Lung microvascular endothelial cell (primary cell): ENCODE data around the gene EXOC3L4. TPM values are rescaled to one million over a fixed set of nuclear protein-coding genes. Genes with fewer than 3 reads are reported as not detected.
"Not testable (repeated sequence)": the region's sequence is repeated elsewhere in the genome, so short reads cannot be mapped to it uniquely, and the experiment has no call there.

Source experiments
- DNase-seq, 2 donors: peaks; one replicate each; pipeline versions ENCODE4 v3.0.0 to v3.0.0-alpha.2; 2010; ENCODE audit warnings: low read depth in 2 of 2
- total RNA-seq: library from RNA; depleted of rRNA; stranded (reverse); fragments of >200 nt; gene quantifications from 2 replicates; pipeline ENCODE4 v1.2.1, GENCODE V29; 2014

The EXOC3L4 gene
- total RNA-seq, result not detected in 2 replicates

DNA sequence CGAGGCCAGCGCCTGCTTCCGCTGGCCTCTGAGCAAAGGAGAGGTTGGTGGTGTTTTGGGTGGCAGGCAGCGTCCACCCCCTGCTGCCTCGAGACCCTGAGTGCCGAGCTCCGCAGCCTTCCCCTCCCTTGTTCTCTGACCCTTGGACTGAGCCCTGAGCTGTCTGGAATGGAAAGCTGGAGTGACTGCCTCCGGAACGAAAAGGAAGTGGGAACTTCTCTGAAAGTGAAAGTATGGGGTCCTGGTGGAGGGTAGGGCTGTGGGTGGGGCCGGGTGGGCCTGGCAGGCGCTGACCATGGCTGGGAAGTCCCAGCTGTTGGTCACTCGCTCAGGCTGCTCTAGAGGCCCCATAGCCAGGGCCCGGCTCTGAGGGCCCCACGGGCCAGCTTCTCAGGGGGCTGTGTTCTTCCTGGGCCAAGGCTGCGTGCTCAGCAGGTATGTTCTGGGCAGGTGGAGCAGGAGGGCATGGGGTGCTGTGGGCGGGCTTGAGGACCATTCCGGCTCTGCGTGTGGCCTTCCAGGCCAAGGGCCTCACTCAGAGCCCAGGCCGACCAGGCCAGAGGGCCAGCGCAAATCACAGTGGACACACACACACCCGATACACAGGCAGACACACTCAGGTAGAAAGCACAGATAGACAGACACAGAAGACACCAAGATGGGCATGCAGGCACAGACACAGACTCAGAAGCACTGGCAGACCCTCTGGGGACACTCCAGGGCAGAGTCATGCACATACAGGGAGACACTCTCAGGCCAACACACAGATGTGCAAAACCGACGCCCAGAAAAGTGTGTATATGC, at the start of gene EXOC3L4:
EXOC3L4 (plus strand) TSS at position 320 of the 804 bp plus-strand sequence. CDS start 5,495 bp downstream, outside the sequence.
- no peak for DNase-seq

DNA sequence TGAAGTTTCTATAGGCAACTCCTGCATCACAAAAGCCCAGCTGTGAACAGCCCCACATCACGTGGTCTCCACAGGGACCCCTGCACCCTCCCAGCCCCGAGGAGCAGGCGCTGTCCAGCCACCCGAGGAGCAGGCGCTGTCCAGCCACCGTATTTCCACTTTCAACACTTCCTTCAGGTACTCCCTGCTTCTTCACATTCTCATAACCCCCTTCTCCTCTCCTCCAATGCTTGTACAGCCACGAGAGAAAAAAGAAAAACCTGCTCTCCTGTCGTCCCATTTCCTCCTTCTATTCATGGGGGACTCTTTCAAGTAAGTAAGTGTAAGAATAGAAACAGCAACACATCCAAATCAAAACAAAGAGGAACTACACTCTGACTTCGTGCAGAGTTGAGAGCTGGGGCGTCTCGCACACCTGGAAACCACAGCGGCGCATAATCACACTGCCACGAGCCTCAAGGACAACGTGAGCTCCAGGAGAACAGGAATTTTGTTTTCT, 49.1 kb upstream of the EXOC3L4 start:
- no peak for DNase-seq

DNA sequence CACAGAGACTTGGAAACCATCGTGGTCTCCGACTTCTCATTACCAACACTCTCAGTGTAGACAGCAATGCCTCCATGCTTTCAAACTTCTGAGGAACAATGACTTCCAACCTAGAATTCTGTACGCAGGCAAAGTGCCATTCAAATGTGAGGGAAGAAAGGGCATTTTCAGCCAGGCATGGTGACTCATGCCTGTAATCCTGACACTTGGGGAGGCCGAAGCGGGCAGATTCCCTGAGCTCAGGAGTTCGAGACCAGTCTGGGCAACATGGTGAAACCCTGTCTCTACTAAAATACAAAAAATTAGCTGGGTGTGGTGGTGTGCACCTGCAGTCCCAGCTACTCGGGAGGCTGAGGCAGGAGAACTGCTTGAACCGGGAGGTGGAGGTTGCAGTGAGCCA, 47.1 kb upstream of the EXOC3L4 start:
- not testable (repeated sequence) for DNase-seq

DNA sequence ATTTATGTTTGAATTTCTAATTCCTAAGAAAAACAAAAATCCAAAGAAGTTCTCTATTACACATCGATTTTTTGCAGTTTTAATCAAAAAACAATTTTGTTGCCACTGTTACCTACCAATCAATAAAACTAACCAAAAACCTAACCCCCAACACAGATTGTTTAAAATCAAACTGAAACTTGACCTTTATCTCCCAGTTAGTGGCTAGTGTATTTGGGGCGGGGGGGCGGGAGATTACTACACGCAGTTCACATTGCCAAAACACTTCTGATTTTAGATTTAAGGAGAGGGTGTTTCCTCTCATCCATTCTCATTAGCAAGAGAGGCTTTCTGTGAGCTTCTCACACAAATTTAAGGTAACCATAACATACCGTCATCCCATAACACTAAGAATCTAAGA, 43.6 kb upstream of the EXOC3L4 start:
- DNase-seq, result no peak

DNA sequence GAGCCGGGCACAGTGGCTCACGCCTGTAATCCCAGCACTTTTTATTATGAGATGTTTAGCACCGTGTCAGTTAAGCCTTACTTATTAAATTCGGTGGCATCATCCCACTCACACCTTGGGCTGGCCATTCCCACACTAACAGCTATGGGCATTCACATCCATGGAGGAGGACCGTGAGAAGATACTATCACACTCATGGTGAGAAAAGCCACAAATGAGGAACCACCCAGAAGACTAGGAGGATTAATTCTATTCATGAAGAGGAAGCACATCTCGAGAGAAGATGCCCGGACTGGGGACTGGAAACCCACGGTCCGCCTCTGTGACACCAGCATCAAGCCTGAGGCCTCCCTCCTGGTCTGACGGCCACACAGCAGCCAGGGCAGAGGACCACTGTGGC, 42.1 kb upstream of the EXOC3L4 start:
- DNase-seq, result no peak

DNA sequence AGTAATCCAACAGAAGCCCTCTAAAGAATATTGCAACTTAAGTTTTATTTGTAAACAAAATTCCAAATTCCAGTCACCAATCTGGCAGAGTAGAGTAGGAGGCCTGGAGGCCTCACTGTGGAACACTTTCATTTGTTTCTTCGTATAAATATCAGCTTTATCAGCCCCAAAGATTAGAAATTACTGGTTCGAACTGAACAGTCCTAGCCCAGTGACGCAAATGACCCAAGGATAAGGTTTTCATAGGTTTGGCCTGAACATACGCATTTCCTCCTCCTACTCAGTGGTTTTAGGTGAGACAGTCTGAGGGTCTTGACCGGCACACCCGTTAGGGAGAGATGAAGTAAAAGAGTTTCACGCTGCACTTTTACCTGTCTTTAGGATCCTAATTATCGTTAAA, 38.8 kb upstream of the EXOC3L4 start:
- DNase-seq, result peak; percentile 30 to 73

DNA sequence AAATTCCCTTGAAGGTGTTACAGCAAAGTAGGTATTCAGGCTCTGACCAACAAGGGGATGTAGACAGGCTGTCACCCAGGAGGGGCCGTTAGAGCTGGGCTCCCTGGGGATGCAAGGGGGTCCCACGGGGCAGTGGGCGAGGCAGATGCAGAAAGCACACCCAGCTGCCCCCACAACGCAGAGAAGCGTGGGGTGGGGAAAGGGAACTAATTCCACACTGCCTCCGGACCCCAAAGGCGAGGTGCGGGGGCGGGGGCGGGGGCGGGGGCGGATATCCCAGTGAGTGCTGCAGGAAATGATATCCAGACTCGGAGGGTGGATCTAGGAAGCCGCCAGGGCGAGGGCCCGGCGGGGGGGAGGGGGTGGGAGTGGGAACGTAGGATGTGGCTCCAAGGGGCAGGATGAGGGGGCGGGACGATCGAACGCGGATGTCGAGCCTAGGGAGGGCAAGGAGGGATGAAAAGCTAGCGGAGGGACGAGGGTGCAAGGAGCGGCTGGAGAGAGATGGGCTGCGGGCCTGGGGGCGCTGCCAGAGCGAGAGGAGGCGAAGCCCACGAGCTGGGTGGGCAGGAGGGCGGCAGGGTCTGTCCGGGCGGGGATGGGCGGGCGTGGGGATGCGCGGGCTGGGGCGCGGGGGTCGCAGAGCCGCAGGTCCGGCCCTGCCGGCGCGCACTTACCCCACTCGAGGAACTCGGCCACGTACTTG, 38.0 kb upstream of the EXOC3L4 start:
- peak; percentile 90 to 93 for DNase-seq

DNA sequence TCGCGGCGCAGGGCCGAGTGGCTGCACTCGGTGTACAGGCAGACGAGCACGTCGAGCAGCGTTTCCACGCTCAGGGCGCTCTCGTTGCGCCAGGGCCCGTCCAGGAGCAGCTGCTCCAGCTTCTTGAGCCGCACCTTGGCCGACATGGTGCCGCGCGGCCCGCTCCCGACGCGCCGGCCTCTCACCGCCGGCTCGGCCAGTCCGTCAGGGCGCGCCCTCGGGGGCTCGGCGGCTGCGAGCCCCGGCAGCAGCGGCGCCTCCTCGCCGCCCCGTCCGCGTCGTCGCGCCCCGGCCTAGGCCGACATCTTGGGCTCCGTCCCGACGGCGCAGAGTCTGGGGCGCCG, 37.5 kb upstream of the EXOC3L4 start:
- peak; percentile 42 to 46 for DNase-seq

DNA sequence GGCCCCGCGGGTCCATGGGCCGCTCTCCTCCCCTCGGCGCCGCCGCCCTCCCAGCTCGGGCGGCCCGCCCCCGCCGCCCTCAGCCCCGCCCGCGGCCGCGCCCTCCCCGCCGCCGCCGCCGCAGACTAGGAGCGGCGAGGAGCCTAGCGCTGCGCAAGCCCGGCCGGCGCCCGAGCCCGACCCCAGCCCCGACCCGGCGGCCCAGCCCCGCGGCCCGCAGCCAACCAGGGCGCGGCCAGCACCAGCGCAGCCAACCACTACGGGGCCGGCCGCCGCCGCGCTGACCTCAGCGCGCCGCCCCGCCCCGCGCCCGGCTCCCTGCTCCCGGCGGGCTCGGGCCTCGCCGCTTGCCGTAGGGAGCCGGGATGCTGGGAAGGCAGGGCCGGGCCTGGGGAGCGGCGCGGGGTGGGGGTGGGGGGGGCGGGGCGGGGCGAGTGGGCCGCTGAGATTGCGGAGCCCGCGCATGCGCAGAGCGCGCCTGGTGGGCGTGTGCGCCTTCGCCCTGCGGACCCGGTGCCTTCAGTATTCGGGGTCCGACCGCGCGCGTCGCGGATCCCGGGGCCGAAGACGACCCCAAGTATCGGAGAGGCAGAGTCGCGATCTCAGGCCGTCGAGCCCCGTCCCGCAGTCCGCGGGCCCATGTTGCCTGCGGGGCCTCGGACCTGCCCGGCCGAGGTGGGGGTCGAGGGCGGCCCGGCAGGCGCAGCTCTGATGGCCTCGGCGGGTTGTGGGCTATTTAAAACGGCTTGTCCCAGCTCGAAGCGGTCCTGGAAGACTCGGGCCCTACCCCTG, 37.0 kb upstream of the EXOC3L4 start, which contains the start of gene CDC42BPB:
CDC42BPB (minus strand) TSS at position 178 of the 792 bp plus-strand sequence. CDS start 376 bp downstream, outside the sequence.
- DNase-seq, result peak; percentile 95 to 96

DNA sequence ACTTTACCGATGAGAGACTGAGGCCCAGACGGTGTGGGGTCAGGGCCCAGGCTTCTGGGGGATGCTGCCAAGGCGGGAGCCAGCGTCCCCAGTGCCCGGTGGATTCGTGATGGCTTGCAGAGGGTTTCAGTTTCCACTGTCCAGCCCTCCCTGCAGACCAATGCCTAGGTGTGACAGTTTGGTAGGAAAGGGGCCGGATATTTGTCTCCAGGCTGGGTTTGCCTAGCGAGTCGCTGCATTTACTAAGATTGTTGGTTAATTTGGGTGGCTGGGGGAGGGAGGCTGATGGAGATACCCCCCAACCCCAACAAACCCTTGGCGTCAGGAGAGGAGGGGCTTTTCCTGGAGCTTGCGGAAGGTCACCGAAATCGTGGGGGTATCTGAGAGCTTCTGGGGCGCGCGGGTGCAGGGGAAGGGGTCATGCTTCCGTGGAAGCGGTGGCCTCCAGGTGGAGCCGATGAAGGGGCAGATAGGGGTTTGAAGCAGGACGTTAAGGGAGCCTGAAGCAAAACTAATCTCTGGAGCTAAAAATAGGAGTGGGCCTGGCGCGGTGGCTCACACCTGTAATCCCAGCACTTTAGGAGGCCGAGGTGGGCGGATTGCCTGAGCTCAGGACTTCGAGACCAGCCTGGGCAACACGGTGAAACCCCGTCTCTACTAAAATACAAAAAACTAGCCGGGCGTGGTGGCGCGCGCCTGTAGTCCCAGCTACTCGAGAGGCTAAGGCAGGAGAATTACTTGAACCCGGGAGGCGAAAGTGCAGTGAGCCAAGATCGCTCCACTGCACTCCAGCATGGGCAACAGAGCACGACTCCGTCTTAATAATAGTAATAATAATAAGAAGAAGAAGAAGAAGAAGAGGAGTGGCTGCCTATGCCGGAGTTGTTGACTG, 36.1 kb upstream of the EXOC3L4 start:
- peak; percentile 34 to 48 for DNase-seq

DNA sequence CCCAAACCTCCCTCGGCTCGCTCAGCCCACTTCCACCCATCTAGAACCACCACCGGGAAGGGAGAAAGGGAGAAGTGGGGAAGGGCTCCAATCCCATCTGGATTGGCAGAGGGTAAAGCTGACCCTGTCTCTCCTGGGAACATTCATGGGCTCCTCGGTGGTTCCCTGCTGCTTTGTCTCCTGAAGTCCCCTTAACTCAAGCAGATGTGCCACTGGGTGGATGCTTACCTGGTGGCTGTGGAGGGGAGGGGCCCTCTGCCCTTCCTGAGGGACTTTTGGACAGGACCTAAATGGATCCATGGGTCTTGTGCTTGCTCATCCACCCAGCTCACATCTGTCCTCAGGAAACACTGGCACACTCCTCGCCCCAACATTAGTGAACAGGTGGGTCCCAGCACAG, 35.0 kb upstream of the EXOC3L4 start:
- DNase-seq, result no peak

DNA sequence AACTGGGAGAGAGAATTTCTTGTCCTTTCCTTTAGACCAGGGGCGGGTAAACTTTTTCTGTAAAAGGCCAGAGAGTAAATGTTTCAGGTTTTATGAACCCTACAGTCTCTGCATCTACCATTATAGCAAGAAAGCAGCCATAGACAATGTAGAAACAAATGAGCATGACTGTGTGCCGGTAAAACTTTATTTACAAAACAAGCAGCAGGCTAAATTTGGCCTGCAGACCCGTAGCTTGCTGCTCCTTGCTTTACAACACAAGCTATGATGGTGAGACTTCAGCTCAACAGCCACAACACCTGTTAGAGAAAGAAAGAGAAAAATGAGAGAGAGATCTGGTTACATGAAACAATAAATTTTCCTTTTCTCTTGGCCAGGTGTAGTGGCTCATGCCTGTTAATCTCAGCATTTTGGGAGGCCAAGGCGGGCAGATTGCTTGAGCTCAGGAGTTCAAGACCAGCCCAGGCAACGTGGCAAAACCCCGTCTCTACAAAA, 33.0 kb upstream of the EXOC3L4 start:
- no peak for DNase-seq

DNA sequence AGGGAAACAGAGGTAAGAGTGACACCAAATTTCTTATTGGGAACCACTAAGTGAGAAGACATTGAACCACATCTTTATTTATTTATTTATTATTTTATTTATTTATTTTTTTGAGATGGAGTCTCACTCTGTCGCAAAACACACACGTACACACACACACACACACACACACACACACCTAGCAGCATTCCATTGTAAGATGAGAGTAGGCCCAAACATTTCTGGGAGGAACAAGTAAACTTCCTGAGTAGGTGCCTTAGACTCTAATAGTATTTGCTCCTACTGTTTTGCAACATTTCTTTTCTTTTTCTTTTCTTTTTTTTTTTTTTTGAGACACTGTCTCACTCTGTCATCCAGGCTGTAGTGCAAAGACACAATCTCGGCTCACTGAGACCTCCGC, 30.1 kb upstream of the EXOC3L4 start:
- no peak for DNase-seq

DNA sequence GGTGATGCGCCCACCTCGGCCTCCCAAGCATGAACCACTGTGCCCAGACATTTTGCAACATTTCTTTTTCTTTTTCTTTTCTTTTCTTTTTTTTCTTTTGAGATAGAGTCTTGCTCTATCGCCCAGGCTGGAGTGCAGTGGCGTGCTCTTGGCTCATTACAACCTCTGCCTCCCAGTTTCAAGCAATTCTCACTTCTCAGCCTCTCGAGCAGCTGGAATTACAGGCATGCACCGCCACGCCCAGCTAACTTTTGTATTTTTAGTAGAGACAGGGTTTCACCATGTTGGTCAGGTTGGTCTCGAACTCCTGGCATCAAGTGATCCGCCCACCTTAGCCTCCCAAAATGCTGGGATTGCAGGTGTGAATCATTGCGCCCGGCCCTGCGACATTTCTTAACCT, 29.5 kb upstream of the EXOC3L4 start:
- DNase-seq, result no peak

DNA sequence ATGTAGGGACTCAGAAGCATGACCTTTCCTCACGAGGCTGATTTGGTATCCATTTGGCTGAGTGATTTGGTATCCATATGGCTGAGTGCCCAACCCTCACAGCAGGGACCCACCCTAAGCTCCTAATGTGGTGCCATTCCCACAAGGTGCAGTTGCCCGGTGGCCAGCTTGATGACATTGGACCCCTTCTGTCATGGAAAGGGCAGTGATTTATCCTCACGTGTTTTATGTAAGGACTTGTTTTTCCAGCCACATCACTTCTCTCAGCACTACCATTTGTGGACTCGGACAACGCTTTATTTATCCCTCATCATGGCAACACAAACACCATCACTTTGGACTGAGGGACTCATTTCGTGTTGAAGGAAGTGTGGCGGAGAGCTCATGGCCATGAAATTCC, 28.7 kb upstream of the EXOC3L4 start:
- DNase-seq, result peak; percentile 66 to 92

DNA sequence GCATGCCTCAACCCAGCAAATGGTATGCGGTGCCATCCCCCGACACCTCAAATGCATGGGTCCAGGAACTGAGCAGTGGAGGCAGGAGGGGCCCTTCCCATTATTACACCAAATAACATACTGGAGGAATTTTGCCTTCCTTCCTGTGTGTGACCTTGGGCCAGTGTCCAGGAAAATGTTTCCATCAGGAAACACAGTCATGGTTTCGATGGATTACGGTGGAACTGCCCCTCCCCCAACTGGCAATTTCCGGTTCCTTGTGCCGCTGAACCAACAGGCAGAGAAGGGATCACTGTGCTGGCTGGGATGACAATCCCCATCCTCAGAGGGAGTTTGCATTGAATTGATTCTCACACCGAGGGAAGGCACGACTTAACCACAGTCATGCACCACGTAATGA, 28.1 kb upstream of the EXOC3L4 start:
- DNase-seq, result peak; percentile 93 to 97

DNA sequence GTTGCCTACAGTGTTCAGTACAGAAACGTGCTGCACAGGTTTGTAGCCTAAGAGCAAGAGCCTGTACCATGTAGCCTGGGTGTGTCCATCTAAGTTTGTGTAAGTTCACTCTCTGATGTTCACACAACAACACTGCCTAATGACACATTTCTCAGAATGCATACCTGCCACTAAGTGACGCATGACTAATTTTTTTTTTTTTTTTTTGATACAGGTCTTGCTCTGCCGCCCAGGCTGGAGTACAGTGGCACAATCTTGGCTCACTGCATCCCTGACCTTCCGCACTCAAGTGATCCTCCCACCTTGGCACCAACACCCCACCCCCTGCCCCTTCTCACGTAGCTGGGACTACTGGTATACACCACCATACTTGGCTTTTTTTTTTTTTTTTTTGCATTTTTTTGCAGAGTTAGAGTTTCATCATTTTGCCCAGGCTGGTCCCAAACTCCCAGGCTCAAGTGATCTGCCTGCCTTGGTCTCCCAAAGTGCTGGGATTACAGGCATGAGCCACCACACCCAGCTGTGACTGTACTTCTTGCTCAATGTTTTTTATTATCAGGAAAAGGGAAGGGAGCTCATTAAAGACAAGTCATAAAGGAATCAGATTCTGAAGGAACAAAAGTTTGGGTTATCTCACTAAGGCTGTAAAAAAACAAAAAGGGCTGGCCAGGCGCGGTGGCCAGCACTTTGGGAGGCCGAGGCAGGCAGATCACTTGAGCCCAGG, 27.1 kb upstream of the EXOC3L4 start:
- peak in 1 of 2 donors; percentile 25 for DNase-seq

DNA sequence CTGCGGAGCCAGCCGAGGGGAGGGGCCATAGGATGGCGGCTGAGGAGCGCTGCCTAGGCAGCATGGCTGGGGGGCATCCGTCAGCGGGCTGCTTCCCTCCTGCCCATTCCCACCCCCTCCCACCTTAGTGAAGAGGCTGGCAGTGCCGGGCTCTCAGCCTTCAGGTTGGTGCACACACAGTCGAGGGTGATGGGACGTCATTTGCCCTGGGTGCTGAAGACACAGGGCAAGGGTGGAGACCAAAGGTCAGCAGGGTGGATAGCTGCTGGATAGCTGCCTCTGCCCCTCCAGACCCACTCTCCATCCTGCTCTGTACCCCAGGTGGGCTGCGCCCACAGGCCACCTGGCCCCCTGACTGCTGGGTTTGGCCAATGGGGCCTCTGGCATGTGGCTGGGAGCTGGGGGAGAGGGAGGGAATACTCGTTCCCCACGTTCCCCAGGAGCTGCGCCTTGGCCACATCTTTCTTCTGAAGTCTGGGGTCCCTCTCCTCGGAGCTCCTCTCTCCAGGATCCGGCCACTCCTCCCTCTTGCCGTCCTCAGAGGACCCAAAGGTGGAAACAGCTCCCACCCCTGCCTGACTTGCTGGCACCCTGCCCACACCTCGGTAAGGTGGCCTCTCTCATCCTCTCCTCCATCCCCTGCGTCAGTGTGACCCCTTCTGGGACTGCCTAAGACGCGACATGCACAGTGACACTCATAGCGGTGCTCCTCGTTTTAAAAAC, 26.0 kb upstream of the EXOC3L4 start:
- no peak for DNase-seq

DNA sequence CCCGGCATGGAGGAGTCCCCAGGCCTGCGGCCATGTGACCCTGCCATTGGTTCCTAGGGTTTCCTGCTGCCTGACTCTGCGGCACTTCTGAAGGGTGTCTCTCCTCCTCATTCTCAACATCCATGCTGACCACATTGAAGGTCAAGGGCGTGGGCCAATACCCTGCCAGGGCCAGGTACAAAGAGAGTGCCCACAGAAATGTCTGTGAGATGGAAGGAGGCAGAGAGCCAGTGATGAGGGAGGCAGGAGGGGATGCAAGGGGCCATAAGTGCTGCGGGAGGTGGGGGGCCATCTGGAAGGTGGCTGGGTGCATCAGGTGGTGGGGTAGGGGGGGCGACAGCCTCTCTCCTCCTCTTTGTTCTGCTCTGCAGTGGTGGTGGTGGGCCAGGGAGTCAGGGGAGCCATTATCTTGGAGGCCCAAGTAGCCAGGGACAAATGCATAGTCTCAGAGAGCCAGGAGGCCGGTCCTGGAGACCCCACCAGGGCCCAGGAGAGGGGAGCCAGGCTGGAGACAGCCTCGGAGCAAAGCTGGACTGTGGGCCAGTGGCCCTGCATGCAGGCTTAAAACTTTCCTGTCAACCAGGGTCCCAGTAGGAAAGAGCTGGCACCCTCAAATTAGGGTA, 24.2 kb upstream of the EXOC3L4 start:
- no peak for DNase-seq
